Activated CD4-positive, alpha-beta T cell treated with anti-CD3 and anti-CD28 coated beads, Interleukin-10, Interleukin-2, amounts not matched to agents 100 ng/mL and 50 ng/mL, durations not matched to agents 16 hours and 8 hours (primary cell): ENCODE results near the gene WDR18.

Experiments
- DNase-seq: peaks from one replicate; pipeline ENCODE4 v3.0.0-alpha.2; 2020

The WDR18 gene

DNA sequence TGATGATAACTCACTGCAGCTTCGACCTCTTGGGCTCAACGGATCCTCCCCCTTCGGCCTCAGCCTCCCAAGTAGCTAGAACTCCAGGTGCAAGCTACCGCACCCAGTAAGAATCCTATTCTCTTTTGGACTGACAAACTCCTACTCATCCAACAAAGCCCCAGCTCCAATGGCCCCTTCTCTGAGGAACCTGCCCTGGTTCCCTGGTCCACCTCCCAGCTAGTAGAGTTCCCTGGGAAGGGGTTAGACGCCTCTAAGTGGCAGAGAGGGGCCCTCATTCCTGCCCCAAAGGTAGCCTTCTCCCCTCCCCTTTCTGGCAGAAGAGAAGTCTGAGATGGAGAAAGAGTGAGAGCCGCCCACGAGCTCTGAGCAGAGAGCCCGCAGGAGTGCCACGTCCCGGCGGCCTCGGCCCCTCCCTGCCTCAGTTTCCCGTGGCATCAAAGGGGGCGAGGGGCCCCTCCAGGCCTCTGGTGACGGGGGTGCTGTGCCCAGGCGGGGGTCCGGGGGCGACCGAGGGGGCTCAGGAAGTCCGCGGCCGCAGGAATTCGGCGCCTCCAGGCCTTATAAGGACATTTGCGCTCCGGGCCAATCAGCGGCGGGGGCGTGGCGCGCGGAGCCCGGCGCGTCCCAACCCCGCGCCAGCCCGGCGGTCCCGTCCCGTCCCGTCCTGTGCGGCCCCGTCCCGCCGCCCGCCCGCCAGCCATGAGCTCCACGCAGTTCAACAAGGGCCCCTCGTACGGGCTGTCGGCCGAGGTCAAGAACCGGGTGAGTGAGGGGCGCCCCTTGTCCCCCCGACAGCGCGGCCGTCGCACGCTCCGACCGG, 42.0 kb downstream of the WDR18 start, which contains the start of gene CNN2:
CNN2 (plus strand) TSS at position 649 of the 823 bp plus-strand sequence; CDS start at position 703, 54 bp downstream.
- peak; percentile 73 for DNase-seq

DNA sequence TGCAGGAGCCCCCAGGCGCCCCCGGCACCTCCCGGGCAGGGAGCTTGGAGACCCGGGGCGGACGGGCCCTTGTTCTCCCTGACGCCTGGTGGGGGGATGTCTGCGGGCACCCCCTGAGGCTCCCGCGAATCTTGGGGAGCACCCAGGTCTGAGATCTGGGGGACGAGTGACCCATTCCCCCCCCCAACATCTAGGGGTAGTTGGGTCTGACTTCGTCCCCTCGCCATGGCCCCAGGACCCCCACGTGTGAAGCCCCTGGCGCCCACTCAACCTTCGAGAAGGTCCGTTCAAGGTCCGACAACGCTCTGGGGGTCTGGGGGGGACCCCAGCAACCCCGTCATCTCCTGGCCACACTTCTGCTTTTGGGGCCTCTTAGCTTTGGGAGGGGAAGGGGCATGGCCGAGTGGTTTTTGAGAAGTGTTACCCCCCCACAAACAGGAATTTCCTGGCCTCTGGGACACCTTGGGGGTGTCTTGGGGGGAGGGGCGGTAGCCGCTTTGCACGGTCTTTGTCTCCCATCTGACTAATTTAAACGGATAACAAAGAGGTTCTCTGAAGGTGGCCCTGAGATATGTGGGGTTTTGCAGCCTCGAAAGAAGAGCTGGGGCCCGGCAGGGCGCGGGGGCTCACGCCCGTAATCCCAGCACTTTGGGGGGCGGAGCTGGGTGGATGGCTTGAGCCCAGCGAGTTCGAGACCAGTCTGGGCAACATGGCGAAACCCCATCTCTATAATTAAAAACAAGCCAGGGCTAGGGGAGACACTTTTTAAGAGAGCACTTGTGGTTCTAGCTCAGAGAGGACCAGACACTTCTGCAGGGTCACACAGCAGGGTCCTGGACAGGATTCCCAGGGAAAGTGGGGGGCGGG, 42.9 kb downstream of the WDR18 start:
- peak; percentile 46 for DNase-seq

DNA sequence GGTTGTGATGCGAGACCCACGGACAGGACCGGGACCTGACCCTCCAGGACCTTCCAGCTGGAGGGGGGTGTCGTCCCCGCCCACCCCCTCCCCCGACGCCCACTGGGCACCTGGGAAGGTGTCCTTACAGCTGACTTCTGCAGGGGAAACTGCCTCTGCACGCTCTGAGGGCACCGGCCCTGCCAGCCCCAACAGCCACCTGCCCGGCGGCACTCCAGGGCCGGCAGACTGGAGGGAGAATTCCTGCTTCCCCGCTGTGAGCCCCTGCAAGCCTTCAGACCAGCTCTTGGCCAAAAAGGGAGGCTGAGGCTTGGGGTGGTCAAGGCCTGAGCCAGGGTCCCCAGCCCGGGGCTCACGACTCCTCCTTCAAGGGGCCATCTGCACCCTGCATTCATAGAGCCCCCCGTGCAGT, 43.5 kb downstream of the WDR18 start:
- DNase-seq: no peak

DNA sequence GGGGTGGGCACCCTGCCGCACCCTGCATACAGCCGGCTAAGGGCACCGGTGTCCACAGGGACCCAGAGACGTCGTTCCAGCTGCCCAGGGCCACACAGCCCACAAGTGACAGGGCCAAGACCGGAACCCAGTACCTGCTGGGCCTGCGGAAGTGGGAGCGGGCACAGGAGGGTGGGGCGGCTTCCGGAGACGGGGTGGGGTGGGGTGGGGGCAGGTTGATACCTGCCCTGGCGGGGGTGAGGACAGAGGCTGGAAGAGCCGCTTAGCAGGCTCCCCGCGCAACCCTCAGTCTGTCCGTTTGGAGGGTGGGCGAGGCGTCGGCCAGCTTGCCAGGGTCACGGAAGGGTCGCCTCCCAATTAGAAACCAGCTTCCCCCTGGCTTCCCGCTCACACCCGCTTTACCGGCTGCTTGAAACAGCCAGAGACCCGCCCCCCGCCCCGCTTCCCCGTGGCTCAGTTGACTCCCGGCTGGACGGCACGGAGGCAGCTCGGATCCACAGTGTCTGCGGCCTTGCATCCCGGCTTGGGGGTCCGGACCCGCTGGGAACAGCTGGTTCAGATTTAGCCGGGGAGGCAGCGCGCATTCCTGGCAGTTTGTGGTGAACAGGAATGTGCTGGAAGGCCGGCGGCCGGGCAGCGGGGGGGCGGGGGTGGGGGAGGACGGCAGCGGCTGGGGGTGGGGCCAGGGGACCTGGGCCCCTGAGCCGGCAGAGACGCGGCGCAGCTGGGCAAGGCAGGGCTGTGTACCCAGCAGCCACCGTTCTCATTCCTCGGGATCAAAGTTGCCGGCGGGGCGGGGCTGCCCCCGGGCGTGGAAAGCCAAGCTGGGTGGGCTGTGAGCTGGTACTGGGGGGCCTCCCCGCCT, 44.1 kb downstream of the WDR18 start:
- peak; percentile 71 for DNase-seq

DNA sequence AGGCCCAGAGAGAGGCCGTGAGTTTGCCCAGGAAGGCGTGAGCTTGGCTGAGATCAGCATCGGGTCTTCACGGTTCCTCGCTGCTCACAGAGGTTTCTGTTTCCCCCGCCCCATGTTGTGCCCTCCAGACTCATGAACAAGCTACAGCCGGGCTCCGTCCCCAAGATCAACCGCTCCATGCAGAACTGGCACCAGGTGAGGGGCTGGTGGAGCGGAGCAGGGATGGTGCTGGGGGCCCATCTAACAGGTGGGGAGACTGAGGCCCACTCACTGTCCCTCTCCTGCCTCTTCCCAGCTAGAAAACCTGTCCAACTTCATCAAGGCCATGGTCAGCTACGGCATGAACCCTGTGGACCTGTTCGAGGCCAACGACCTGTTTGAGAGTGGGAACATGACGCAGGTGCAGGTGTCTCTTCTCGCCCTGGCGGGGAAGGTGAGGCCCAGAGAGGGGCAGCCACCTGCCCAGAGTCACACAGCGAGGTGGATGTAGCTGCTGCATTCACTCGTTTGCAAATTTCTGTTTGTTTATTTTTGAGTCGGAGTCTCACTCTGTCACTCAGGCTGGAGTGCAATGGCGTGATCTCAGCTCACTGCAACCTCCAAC, 48.2 kb downstream of the WDR18 start:
- no peak for DNase-seq

DNA sequence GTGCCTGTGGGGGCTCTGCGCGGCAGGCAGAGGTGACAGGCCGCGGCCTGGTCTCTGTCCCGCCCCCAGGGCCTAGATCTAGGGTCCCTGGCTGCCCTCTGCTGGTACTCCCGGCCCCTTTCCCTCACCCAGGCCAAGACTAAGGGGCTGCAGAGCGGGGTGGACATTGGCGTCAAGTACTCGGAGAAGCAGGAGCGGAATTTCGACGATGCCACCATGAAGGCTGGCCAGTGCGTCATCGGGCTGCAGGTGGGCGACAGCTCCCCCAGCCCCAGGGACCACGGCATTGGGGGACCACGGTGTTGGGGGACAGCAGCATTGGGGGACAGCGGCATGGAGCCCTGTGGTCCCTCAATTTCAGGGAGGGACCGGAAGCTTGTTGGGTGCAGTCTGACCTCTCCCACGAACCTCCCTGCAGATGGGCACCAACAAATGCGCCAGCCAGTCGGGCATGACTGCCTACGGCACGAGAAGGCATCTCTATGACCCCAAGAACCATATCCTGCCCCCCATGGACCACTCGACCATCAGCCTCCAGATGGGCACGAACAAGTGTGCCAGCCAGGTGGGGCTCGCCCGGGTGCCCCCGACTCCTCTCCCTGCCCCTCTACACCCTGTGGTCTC, 52.0 kb downstream of the WDR18 start:
- no peak for DNase-seq

DNA sequence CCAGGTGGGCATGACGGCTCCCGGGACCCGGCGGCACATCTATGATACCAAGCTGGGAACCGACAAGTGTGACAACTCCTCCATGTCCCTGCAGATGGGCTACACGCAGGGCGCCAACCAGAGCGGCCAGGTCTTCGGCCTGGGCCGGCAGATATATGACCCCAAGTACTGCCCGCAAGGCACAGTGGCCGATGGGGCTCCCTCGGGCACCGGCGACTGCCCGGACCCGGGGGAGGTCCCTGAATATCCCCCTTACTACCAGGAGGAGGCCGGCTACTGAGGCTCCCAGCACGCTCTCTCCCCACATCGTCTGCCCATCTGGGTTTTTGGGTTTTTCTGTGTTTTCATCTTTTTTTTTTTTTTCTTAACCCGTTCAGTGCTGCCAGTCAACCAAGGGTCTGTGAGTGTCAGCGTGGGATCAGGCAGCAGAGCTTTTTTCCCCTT, 53.5 kb downstream of the WDR18 start:
- DNase-seq: no peak

DNA sequence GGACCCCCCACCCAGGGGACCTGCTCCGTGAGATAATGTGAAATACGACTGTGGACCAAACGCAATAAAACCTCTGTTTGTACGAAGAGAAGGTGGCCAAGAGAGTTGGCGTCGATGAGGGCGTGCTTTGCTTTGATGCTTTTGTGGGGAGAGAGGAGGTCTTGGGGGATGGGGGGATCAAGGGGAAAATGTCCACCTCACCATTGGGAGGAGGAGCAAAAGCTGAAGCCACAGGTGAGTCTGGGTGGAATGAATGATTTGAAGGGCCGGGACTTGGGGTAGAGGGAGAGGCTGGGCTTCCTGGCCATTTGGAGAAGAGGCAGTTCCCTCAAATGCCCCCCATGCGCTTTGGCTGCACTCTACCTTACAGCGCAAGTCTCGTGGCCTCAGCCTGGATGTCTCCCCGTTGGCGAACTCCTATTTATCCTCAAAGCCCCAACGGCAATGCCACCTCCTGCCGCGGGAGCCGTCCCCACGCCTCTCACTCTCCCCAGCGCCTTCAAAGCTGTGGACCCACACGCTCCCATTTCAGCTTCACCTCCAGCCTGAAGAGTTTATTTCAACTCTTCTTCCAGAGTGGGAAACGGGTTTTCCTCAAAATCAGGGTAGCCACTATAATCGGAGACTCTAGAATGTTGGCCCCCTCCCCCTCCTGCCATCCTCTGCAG, 55.0 kb downstream of the WDR18 start:
- no peak for DNase-seq

DNA sequence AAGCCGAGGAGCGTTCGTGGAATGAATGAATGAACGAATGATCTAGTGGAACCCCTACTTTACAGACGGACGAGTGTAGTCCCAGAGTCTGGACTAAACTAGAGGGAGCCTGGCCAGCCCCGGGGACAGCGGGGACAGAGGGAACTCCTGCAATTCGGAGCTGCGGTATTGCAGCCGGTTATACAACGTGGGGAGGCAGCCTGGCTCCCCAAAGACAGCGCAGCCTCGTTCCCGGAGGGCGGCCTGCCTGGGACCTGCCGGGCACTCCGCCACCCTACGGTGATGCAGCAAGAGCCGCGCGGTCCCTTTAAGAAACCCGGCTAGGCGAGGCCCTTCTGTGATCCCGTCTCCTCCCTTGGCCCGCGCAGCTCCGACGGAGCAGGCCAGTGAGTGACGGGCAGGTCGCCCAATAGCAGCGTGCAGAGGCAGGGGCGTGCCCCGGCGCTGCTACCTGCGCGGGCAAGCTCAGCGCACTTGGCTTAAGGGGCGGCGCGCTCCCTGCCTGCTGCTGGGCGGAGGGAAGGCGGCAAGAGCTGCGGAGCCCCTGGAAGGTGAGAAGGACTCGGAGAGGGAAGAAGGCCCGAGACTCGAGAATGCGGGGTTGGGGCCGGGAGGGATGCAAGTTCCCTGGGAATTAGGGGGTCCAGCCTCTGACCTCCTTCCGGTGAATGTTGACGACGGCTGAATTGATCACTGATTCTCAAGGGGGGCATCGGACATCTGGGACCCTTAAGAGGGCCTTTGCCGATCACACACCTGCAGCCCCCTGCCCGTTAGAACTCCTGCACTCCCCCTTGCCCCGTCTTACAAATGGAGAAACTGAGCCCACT, 55.7 kb downstream of the WDR18 start, which contains the start of gene ABCA7:
ABCA7 (plus strand) TSS at position 462 of the 830 bp plus-strand sequence. CDS start 1,255 bp downstream, outside the sequence.
- DNase-seq: peak; percentile 99

DNA sequence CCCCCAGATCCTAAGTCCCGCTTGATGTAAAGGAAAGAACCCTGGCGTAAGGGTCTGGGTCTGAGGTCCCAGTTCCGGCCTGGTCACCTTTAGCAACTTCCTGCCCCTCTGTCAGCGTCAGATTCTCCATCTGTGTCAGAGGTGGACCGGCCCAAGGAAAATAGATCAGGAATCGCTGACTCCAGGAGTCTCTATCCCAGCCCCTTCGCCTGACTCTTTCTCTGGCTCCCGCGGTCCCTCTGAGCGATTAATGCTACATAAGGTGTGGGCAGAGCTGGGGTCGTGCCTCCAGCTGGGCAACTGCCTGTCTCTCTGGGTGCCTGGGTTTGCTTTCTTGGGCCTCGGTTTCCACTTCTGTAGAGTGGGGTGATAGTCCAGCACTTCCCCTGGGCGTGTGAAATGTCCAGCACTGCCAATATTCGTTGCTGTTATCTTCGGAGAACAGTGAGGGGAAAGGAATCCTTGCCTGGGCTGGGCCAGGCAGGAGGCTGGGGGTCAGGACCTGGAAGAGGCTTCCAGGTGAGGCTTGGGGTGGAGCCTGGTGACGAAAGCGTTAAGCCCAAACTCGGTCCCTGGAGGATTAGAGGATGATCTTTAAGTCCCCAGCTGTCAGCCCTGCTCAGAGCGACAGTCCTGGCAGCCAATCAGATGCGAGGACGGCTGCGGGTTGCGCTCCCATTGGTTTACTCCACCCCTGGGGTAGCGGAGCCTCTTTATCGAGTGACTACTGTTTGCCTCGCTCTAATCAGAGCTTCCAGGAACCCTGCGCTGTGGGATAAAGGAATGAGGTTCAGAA, 56.5 kb downstream of the WDR18 start:
- DNase-seq: peak; percentile 94

DNA sequence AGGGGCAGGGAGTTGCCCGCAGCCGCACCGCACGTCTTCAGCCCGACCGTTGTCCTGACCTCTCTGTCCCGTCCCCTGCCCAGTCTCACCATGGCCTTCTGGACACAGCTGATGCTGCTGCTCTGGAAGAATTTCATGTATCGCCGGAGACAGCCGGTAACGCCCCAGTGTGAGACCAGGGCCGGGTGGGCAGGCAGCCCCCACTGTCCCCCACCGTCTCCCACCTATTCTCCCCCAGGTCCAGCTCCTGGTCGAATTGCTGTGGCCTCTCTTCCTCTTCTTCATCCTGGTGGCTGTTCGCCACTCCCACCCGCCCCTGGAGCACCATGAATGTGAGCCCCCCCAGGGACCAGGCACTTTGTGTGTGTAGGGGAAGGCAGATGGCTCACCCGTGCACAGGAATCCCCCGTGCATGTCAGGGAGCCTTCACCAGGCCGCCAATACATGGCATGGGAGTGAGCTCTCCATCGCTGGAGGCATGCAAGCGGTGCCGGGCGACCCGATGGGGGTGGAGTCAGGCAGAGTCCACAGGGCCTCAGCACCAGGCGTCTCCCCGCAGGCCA, 57.2 kb downstream of the WDR18 start:
- no peak for DNase-seq

DNA sequence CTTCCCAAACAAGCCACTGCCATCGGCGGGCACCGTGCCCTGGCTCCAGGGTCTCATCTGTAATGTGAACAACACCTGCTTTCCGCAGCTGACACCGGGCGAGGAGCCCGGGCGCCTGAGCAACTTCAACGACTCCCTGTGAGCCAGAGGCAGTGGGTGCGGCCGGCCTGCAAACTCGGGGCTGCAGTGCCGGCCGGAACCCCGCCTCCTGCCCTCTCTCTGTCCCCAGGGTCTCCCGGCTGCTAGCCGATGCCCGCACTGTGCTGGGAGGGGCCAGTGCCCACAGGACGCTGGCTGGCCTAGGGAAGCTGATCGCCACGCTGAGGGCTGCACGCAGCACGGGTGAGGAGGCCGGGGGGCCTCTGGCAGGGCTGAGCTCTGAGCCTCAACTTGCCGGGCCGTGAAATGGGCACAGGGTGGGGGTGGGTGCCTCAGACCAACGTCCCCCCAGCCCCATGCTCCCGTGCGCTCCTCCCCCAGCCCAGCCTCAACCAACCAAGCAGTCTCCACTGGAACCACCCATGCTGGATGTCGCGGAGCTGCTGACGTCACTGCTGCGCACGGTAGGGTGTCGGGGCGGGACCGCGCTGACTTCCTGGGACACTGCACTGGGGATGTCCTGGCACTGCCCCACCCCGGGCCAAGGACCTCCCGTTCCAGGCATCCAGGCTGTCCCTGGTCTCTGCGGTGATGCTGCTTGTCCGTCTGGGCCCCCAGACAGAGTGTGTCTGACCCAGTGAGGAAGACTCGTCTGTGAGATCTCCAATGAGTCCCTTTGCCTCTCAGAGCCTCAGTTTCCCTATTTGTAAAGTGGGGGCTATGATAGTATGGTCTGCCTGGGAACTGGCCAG, 57.9 kb downstream of the WDR18 start:
- DNase-seq: no peak

DNA sequence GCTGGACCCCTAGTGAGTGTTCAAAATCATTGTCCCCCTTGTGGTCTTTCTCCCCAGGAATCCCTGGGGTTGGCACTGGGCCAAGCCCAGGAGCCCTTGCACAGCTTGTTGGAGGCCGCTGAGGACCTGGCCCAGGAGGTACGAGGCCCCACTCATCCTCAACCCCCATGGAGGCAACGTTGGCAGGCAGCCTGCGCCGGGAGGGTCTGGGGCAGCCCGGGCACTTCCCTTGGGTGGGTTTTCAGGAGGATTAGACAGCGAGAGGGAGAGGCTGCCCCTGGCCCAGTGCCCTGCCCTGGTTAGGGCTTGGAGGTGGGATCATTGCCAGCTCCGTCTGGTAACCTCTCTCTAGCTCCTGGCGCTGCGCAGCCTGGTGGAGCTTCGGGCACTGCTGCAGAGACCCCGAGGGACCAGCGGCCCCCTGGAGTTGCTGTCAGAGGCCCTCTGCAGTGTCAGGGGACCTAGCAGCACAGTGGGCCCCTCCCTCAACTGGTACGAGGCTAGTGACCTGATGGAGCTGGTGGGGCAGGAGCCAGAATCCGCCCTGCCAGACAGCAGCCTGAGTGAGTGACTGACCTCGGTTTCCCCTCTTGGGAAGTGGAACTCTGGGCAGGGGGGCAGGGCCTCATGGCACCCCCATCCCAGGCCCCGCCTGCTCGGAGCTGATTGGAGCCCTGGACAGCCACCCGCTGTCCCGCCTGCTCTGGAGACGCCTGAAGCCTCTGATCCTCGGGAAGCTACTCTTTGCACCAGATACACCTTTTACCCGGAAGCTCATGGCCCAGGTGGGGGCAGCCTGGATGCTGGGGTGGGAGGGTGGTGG, 58.8 kb downstream of the WDR18 start:
- no peak for DNase-seq
